ENCODE data around the gene ARHGAP27. TPM values are rescaled to one million over a fixed set of nuclear protein-coding genes. Genes with fewer than 3 reads are reported as not detected.

Gene ARHGAP27
- polyA plus RNA-seq, 1 donor (not counting 4 experiments of a cell fraction or from before 2014, with no cell fraction given): 14.4 TPM

DNA sequence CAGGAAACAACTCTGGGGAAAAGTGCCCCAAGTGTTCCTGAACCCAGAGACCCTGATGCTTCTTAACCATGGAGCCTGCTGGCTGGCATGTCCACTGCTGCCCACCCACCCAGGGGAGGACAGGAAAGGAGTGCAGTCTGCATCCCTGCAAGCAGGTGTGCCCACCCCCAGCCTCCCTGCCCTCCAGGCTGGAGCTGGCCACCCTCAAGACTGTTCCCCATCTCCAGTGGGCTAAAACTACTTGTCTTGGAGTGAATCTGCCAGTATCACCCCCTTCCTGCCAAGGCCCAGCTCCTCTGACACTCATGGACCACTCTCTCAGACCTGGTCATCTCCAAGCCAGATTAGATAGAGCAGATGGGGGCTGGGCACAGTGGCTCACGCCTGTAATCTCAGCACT lies 29.8 kb downstream of the ARHGAP27 start:
- Histone ChIP-seq H3K36me3 (ENCODE audit: control insufficient read depth in 2 of 2, extremely low read depth in 1 of 2, insufficient read depth in 2 of 2, low read length in 2 of 2) (peaks cover 19 to 49% of the 10 kb centered on the region in 2 experiments), H3K79me2 (ENCODE audit: control insufficient read depth, insufficient read depth, low read length) (no peaks in the 10 kb centered on the region), H3K4me1 (ENCODE audit: control insufficient read depth, extremely low read depth, insufficient read depth, low read length) (no peaks in the 10 kb centered on the region), H2AFZ (ENCODE audit: control insufficient read depth, low read length) (no peak overlapping the region), H3K27me3 (ENCODE audit: control insufficient read depth, extremely low read depth, insufficient read depth, low read length) (no peaks in the 10 kb centered on the region), H3K4me3 (ENCODE audit: control insufficient read depth in 2 of 3, extremely low read depth in 1 of 3, insufficient read depth in 2 of 3, low read depth in 1 of 3, low read length in 3 of 3) (no peak overlapping the region), H4K20me1 (ENCODE audit: control insufficient read depth, extremely low read depth, insufficient read depth, low read length) (no peaks in the 10 kb centered on the region), H3K9me3 (ENCODE audit: control insufficient read depth, low read depth, low read length) (no peaks in the 10 kb centered on the region), H3K9me1 (ENCODE audit: control insufficient read depth, extremely low read depth, insufficient read depth, low read length) (no peaks in the 10 kb centered on the region), H3K4me2 (ENCODE audit: control insufficient read depth, extremely low read depth, insufficient read depth, low read depth, low read length) (no peak overlapping the region), H3K9ac (ENCODE audit: control insufficient read depth, extremely low read depth, insufficient read depth, low read length) (no peak overlapping the region), H3K27ac (ENCODE audit: control insufficient read depth, insufficient read depth, low read length) (no peak overlapping the region)
- dilution Hi-C loops (cut with MboI; ENCODE audit: extremely low pct_ligation_motif_present, low sequenced_read_pairs): no loop called here
- FAIRE-seq (no peak), DNase-seq (ENCODE audit: low read depth, low spot score) (no peak)
- TF ChIP-seq EZH2 (IDR thresholded peaks at IDR 0.05; ENCODE audit: low read length): no peak
- TF ChIP-seq, protein P1, sequence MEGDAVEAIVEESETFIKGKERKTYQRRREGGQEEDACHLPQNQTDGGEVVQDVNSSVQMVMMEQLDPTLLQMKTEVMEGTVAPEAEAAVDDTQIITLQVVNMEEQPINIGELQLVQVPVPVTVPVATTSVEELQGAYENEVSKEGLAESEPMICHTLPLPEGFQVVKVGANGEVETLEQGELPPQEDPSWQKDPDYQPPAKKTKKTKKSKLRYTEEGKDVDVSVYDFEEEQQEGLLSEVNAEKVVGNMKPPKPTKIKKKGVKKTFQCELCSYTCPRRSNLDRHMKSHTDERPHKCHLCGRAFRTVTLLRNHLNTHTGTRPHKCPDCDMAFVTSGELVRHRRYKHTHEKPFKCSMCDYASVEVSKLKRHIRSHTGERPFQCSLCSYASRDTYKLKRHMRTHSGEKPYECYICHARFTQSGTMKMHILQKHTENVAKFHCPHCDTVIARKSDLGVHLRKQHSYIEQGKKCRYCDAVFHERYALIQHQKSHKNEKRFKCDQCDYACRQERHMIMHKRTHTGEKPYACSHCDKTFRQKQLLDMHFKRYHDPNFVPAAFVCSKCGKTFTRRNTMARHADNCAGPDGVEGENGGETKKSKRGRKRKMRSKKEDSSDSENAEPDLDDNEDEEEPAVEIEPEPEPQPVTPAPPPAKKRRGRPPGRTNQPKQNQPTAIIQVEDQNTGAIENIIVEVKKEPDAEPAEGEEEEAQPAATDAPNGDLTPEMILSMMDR (optimal IDR thresholded peaks at IDR 0.05 in 1 of 3, IDR thresholded peaks at IDR 0.05 in 1 of 3, conservative IDR thresholded peaks at IDR 0.05 in 1 of 3; ENCODE audit: extremely low read depth in 1 of 3, insufficient read depth in 2 of 3, low read length in 3 of 3): no peak

GRCh38 chr17:45398800-45399199 lies 33.9 kb downstream of the ARHGAP27 start:
- H4K20me1 ChIP-seq (ENCODE audit: control insufficient read depth, extremely low read depth, insufficient read depth, low read length): no peaks in the 10 kb centered on the region
- no peaks in the 10 kb centered on the region for H3K9me1 ChIP-seq (ENCODE audit: control insufficient read depth, extremely low read depth, insufficient read depth, low read length)
- H3K79me2 ChIP-seq (ENCODE audit: control insufficient read depth, insufficient read depth, low read length): no peaks in the 10 kb centered on the region
- TF ChIP-seq, protein P1 (optimal IDR thresholded peaks at IDR 0.05 in 1 of 3, IDR thresholded peaks at IDR 0.05 in 1 of 3, conservative IDR thresholded peaks at IDR 0.05 in 1 of 3; ENCODE audit: extremely low read depth in 1 of 3, insufficient read depth in 2 of 3, low read length in 3 of 3): no peak
- no peak for TF ChIP-seq EZH2 (IDR thresholded peaks at IDR 0.05; ENCODE audit: low read length)
- no peak overlapping the region for H3K4me3 ChIP-seq (ENCODE audit: control insufficient read depth in 2 of 3, extremely low read depth in 1 of 3, insufficient read depth in 2 of 3, low read depth in 1 of 3, low read length in 3 of 3)
- no peak overlapping the region for H3K9ac ChIP-seq (ENCODE audit: control insufficient read depth, extremely low read depth, insufficient read depth, low read length)
- no peak overlapping the region for H3K27ac ChIP-seq (ENCODE audit: control insufficient read depth, insufficient read depth, low read length)
- no peaks in the 10 kb centered on the region for H3K4me1 ChIP-seq (ENCODE audit: control insufficient read depth, extremely low read depth, insufficient read depth, low read length)
- H3K4me2 ChIP-seq (ENCODE audit: control insufficient read depth, extremely low read depth, insufficient read depth, low read depth, low read length): no peak overlapping the region
- FAIRE-seq (no peak), DNase-seq (ENCODE audit: low read depth, low spot score) (no peak)
- dilution Hi-C loops (cut with MboI; ENCODE audit: extremely low pct_ligation_motif_present, low sequenced_read_pairs): no loop called here
- peaks cover 22 to 52% of the 10 kb centered on the region in 2 experiments for H3K36me3 ChIP-seq (ENCODE audit: control insufficient read depth in 2 of 2, extremely low read depth in 1 of 2, insufficient read depth in 2 of 2, low read length in 2 of 2)
- H3K9me3 ChIP-seq (ENCODE audit: control insufficient read depth, low read depth, low read length): no peaks in the 10 kb centered on the region
- H2AFZ ChIP-seq (ENCODE audit: control insufficient read depth, low read length): no peak overlapping the region
- no peaks in the 10 kb centered on the region for H3K27me3 ChIP-seq (ENCODE audit: control insufficient read depth, extremely low read depth, insufficient read depth, low read length)
